ENCODE measurements around the gene SMKR1. TPM values are rescaled to one million over a fixed set of nuclear protein-coding genes. Genes with fewer than 3 reads are reported as not detected.
"Not testable (repeated sequence)": the region's sequence is repeated elsewhere in the genome, so short reads cannot be mapped to it uniquely, and the experiment has no call there.

SMKR1 gene
- total RNA-seq, 3 donors from 2014 or later: not detected

DNA sequence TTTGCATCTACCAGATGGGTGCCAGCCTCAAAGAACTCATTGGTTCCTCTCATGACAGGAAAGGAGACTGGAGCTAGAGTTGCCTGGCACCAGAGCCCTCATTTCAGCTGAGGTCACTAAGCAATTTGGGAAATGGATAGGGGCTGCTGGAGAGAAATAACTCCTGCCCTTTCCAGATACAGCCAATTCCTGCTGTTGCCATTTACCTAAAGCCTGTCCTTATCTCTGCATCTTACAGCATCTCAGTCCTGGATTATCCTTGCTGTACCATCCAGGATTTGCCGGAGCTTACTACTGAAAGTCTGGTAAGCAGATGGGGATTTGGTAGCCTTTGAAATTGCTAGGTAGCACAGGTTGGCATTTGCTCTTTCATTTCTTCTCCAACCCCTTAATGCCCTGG is 31.9 kb upstream of the SMKR1 start:
- Histone ChIP-seq H3K27me3 (no peaks in the 10 kb centered on the region), H3K36me3 (no peaks in the 10 kb centered on the region), H3K4me3 (no peak overlapping the region), H3K4me1 (no peaks in the 10 kb centered on the region), H3K9me3 (no peaks in the 10 kb centered on the region), H3K27ac (no peak overlapping the region)
- intact Hi-C loops (cut with DNase I; ENCODE audit: low total_unique reads): loop anchor here (10.0 kb wide), 1 partner anchor 106 kb away; no protein-coding TSS in a partner anchor
- TF ChIP-seq, protein P1, sequence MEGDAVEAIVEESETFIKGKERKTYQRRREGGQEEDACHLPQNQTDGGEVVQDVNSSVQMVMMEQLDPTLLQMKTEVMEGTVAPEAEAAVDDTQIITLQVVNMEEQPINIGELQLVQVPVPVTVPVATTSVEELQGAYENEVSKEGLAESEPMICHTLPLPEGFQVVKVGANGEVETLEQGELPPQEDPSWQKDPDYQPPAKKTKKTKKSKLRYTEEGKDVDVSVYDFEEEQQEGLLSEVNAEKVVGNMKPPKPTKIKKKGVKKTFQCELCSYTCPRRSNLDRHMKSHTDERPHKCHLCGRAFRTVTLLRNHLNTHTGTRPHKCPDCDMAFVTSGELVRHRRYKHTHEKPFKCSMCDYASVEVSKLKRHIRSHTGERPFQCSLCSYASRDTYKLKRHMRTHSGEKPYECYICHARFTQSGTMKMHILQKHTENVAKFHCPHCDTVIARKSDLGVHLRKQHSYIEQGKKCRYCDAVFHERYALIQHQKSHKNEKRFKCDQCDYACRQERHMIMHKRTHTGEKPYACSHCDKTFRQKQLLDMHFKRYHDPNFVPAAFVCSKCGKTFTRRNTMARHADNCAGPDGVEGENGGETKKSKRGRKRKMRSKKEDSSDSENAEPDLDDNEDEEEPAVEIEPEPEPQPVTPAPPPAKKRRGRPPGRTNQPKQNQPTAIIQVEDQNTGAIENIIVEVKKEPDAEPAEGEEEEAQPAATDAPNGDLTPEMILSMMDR (IDR thresholded peaks at IDR 0.05): no peak
- TF ChIP-seq POLR2AphosphoS5 (IDR thresholded peaks at IDR 0.05): no peak
- no peak for DNase-seq (ENCODE audit: low spot score in 2 of 2)

DNA sequence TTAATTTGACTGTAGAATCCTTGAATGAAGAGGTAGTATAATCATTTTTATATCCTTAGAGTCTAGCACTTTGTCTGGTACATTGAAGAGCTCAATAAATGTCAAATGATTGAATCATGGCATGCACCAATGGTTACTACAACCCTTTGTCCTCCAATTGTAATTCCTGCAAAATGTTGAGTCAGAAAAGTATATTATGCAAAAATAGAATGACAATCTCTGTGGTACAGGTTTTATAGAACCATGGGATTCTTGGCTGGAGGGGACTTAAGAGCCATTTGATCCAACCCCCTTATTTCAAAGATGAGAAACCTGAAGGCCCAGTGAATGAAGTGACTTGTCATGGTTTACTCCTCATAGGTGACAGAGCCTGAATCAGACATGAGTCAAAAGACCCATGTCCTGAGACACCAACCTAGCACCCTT is 30.9 kb upstream of the SMKR1 start:
- H3K9me3 ChIP-seq: no peaks in the 10 kb centered on the region
- intact Hi-C loops (cut with DNase I; ENCODE audit: low total_unique reads): loop anchor here (10.0 kb wide), 1 partner anchor 107 kb away; no protein-coding TSS in a partner anchor

DNA sequence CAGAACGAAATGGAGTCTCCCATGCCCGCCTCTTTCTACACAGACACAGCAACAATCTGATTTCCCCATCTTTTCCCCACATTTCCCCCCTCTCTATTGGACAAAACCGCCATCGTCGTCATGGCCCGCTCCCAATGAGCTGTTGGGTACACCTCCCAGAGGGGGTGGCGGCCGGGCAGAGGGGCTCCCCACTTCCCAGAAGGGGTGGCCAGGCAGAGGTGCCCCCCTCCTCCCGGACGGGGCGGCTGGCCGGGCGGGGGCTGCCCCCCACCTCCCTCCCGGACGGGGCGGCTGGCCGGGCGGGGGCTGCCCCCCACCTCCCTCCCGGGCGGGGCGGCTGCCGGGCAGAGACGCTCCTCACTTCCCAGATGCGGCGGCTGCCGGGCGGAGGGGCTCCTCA is 26.4 kb upstream of the SMKR1 start:
- H3K9me3 ChIP-seq; H3K27me3 ChIP-seq; H3K27ac ChIP-seq; H3K4me3 ChIP-seq; DNase-seq (ENCODE audit: low spot score in 2 of 2); H3K4me1 ChIP-seq; H3K36me3 ChIP-seq: not testable (repeated sequence)
- intact Hi-C loops (cut with DNase I; ENCODE audit: low total_unique reads): loop anchor here (10.0 kb wide), 1 partner anchor 111 kb away; no protein-coding TSS in a partner anchor

More for the DNA sequence above, 30.9 kb upstream of the SMKR1 start:
- H3K4me1 ChIP-seq: no peaks in the 10 kb centered on the region
- H3K27me3 ChIP-seq: no peaks in the 10 kb centered on the region
- H3K27ac ChIP-seq: no peak overlapping the region
- H3K4me3 ChIP-seq: no peak overlapping the region
- TF ChIP-seq, protein P1 (IDR thresholded peaks at IDR 0.05): no peak
- no peak for TF ChIP-seq POLR2A (IDR thresholded peaks at IDR 0.05)
- TF ChIP-seq POLR2AphosphoS5 (IDR thresholded peaks at IDR 0.05): no peak
- H3K36me3 ChIP-seq: no peaks in the 10 kb centered on the region
- no peak for DNase-seq (ENCODE audit: low spot score in 2 of 2)

DNA sequence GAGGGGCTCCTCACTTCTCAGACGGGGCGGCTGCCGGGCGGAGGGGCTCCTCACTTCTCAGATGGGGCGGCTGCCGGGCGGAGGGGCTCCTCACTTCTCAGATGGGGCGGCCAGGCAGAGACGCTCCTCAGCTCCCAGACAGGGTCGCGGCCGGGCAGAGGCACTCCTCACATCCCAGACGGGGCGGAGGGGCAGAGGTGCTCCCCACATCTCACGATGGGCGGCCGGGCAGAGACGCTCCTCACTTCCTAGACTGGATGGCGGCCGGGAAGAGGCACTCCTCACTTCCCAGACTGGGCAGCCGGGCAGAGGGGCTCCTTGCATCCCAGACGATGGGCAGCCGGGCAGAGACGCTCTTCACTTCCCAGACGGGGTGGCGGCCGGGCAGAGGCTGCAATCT is 25.9 kb upstream of the SMKR1 start:
- not testable (repeated sequence) for H3K4me3 ChIP-seq; H3K9me3 ChIP-seq; H3K27me3 ChIP-seq; H3K36me3 ChIP-seq; DNase-seq (ENCODE audit: low spot score in 2 of 2); H3K4me1 ChIP-seq; H3K27ac ChIP-seq
- intact Hi-C loops (cut with DNase I; ENCODE audit: low total_unique reads): loop anchor here (10.0 kb wide), 1 partner anchor 112 kb away; no protein-coding TSS in a partner anchor

DNA sequence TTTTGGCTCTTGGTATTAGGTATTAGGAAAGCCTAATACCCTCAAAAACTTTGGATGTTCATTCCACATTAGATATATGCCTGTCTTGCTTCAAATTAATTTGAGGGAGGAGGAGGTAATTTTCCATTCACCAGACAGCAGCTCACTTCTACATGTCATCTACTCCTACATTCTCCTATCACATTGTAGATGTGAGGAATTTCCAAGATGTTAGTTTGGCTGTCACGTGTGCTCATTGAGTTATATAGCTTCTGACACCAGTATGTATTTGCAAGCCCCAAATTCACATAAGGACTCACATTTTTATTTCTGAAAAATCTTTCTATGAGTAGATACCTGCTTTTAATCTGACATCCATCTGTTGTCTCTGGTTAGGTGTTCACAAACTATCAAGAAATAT is 22.5 kb upstream of the SMKR1 start:
- no peaks in the 10 kb centered on the region for H3K36me3 ChIP-seq
- H3K4me1 ChIP-seq: no peaks in the 10 kb centered on the region
- H3K27ac ChIP-seq: no peak overlapping the region
- no peak for DNase-seq (ENCODE audit: low spot score in 2 of 2)
- no peaks in the 10 kb centered on the region for H3K9me3 ChIP-seq
- no peak overlapping the region for H3K4me3 ChIP-seq
- intact Hi-C loops (cut with DNase I; ENCODE audit: low total_unique reads): loop anchor here (10.0 kb wide), 1 partner anchor 115 kb away; no protein-coding TSS in a partner anchor
- TF ChIP-seq POLR2AphosphoS5 (IDR thresholded peaks at IDR 0.05): no peak
- TF ChIP-seq, protein P1 (IDR thresholded peaks at IDR 0.05): no peak
- no peak for TF ChIP-seq POLR2A (IDR thresholded peaks at IDR 0.05)
- no peaks in the 10 kb centered on the region for H3K27me3 ChIP-seq

DNA sequence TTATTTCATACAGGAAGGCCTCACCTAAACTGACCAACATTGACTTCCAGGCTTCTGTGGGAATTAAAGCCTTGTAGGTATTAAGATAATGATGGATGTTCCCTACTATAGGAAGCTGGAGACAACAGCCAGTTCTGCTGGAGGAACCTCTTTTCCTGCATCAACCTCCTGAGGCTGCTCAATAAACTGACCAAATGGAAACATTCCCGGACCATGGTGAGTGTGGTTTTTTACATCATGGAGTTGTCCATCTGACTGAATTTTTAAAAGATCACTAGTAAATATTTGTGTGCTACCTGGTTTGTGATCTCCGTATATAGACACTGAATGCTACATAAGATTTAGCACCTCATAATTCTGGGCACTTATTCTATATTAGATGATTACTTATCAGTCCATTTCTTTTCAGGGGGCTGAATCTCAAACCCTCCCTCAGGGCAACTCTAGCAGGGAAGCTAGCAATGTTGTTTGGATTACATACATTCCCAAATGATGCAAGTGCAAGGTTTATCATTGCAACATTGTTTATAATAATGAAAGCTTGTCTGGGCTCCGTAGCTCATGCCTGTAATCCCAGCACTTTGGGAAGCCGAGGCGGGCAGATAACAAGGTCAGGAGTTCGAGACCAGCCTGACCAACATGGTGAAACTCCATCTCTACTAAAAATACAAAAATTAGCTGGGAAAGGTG is 21.5 kb upstream of the SMKR1 start:
- DNase-seq (ENCODE audit: low spot score in 2 of 2): no peak
- Histone ChIP-seq H3K4me1 (no peaks in the 10 kb centered on the region), H3K36me3 (no peaks in the 10 kb centered on the region), H3K27ac (no peak overlapping the region), H3K9me3 (no peaks in the 10 kb centered on the region), H3K27me3 (no peaks in the 10 kb centered on the region), H3K4me3 (no peak overlapping the region)
- TF ChIP-seq POLR2A (IDR thresholded peaks at IDR 0.05): no peak
- no peak for TF ChIP-seq POLR2AphosphoS5 (IDR thresholded peaks at IDR 0.05)
- TF ChIP-seq, protein P1 (IDR thresholded peaks at IDR 0.05): no peak
- intact Hi-C loops (cut with DNase I; ENCODE audit: low total_unique reads): no loop called here

DNA sequence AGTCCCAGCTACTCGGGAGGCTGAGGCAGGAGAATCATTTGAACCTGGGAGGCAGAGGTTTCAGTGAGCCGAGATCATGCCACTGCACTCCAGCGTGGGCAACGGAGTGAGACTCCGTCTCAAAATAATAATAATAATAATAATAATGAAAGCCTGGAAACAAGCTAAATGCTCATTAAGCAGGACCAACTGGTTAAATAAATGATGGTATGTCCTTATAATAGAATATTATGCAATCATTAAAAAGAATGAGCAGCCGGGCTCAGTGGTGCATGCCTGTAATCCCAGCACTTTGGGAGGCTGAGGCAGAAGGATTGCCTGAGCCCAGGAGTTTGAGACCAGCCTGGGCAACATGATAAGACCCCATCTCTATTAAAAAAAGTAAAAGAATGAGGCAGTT is 21.0 kb upstream of the SMKR1 start:
- not testable (repeated sequence) for H3K36me3 ChIP-seq

More for the DNA sequence above, 21.0 kb upstream of the SMKR1 start:
- H3K27ac ChIP-seq; intact Hi-C loops (cut with DNase I; ENCODE audit: low total_unique reads); DNase-seq (ENCODE audit: low spot score in 2 of 2); H3K27me3 ChIP-seq; H3K4me1 ChIP-seq; H3K4me3 ChIP-seq; H3K9me3 ChIP-seq: not testable (repeated sequence)
